LoVo (cell line): ENCODE data around the gene SULT1A2.
"Not testable (repeated sequence)": the region's sequence is repeated elsewhere in the genome, so short reads cannot be mapped to it uniquely, and the experiment has no call there.

Source experiments
- DNase-seq: peaks from one replicate; pipeline ENCODE4 v3.0.0-alpha.2; 2016; ENCODE audit warnings: low spot score

SULT1A2 gene

DNA sequence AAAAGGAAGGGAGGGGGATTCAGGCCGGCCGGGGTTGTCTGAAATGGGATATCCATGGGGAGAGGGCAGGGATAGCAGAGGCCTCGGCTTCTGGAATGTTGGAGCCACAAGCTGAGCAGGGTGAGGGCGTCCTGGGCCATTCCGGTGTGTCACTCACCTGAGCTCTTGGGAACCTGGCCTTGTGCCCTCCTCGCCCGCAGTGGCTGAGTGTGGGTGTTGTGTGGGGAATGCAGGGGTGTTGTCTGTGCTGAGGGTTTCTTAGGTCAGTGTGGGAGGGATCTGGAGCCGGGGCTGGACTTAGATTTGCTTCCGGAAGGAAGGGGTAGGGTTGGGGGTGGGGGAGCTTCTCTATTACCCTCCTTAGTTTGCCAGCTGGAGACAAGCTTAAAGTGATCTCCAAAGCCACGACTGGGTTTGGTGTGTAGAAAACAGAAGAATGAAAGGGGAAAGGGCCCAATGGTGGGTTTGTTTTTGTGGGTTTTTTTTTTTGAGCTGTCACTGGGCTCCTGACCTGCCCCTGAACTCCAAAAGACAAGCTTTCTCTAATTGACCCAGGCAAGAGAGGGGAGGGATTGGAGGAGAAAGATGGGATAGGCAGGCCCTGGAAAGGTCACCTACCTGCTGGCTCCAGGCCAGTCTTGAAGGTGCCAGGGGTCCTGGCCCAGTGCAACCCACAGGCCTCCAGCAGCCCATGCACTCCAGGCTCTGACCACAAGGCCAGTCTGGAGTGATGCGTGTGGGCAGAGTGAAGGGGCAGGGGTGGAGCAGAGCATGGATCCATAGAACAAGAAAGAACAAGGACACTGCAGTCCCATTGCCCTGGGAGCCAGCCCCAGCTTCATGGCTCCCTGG, at the start of gene SULT1A2:
Gene SULT1A2, minus strand, starts transcription at position 211 of the 852 bp plus-strand sequence. CDS start 1,120 bp downstream, outside the sequence.
- DNase-seq = peak; percentile 16

DNA sequence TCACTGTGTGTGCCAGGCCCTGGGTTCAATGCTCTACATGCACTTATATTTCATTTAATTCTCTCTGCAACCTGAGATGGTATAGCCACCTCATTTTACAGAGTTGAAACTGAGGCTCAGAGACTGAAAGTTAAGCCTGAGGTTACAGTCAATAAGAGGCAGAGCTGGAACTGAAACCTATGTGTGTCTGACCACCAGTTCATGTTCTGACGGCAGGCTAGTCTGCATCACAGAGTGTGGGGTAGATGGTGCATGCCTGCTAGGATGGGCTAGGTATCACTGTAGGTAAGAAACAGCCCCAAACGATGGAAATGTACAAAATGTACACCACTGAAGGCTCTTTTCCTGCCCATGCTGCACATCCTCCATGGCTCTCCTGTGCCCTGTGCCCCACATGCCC, 43.1 kb upstream of the SULT1A2 start:
- DNase-seq = not testable (repeated sequence)

DNA sequence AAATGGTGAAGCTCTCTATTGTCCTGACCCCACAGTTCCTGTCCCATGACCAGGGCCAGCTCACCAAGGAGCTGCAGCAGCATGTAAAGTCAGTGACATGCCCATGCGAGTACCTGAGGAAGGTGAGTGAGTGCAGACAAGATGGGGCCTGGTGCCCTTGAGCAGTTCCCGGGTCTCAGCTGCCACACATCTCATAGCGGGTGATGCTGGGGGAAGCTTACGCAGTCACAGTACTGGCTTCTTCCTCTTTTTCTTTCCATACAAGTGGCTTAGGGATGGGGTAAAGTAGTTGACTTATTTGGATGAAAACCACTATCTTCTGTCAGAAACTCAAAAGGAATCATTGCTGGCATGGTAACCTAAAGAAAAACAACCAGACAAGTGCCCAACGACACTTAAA, 41.5 kb upstream of the SULT1A2 start:
- not testable (repeated sequence) for DNase-seq

DNA sequence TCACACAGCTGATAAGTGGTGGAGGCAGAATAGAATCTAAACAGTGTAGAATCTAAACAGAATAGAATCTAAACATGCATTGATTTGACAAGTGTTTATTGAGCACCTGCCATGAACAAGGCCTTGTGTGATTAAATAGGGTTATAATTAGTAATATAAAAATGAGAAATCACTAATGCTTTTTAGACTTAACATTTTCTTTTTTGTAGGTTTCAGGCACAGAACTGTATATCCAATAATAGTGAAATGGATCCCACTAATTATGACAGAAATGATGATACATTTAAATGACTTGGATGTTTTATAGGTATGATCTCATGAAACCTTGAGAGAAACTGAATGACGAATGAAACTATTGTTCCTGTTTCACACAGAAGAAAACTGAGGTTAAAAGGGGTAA, 40.9 kb upstream of the SULT1A2 start, which contains the start of gene NPIPB8:
Gene NPIPB8, plus strand, starts transcription at position 301 of the 400 bp plus-strand sequence. CDS start 296 bp downstream, outside the sequence.
- not testable (repeated sequence) for DNase-seq

DNA sequence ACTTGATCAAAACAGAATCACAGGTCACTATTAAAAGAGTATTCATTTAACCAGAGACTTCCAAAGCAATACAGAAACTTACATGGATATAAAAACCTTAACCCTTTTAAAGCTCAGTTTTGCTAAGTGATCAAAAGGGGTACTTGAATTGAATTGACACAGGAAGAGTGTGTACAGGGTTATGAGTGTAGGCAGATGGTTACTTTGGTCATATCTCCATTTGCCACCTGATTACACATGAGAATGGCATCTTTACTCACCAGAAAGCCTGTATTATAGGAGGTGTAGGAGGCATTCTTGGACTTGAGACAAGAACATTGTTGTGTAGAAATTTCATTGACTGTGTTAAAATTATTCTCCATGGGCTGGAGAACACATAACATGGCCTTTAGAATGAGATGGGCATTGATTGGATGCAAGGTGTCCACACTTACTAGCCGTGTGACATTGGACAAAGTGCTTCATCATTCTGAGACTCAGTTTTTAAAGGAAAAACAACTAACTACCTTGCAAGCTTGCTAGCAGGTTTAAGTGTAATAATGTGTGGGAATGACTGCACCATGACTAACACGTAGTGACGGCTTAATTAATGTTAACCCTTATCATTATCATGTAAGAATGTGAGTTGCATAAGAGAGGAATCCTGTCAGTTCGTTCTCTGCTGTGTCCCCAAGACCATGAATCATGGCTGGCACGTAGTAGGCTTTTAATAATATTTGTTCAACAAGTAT, 39.4 kb upstream of the SULT1A2 start:
- peak; percentile 7 for DNase-seq

DNA sequence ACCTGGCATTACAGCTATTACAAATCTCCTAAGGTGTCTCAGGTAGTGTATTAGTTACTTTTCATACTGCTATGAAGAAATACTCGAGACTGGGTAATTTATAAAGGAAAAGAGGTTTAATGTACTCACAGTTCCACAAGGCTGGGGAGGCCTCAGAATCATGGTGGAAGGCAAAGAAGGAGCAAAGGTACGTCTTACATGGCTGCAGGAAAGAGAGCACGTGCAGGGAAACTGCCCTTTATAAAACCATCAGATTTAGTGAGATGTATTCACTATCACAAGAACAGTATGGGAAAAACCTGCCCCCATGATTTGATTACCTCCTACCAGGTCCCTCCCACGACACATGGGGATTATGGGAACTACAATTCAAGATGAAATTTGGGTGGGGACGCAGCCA, 34.1 kb upstream of the SULT1A2 start:
- not testable (repeated sequence) for DNase-seq

DNA sequence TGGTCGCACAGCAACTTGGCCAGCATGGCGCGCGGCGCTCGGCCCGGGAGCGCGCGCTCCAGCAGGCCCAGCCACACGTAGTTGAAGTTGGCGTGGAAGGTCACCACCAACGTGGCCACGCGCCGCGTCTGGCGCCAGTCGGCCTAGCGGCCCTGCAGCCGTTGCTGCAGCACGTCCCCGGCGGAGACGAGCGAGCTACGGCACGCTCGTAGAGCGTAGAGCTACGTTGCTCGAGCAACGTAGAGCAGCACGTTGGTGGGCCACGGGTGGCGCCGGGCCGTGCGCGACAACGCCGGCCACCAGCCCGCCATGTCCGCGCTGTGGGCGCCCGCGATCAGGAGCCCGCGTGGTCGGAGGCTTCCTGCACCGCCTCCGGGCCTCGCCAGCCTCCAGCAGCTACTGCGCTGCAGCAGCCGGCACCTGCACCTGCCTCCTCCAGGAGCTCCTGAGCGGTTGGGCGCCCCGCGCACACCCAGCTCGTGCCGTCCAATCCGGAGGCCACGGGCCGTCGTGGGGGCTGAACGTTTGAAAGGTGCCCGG, 26.4 kb upstream of the SULT1A2 start:
- peak; percentile 73 for DNase-seq

DNA sequence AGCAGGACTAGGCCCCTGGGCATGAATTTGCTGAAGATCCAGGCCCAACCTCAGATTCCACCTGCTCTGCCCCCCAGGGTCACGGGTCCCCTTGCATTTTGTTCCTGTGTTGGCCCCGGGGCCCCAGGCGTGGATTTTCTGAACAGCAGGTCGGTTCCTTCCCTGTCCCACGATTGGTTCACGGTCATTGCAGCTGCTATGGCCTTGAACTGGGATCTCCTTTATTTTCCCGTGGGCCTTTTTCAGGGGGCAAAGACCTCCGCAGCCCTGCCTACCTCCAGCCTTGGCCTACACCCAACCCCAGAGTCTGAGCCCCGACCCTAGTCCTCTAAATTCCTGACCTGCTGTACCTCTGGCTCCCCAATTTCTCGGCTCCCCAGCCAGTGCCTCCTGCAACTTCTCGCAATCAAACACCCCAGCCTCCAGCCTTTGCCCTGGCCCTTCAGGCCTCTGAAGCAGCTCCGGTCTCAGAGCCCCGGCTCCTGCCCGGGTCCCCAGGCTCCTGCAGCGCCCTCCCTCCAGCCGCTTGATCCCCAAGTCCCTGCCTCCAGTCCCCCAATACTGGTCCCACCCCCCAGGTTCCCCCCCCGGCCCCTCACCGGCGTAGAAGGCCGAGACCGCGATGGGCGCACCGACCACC, 25.8 kb upstream of the SULT1A2 start:
- not testable (repeated sequence) for DNase-seq

DNA sequence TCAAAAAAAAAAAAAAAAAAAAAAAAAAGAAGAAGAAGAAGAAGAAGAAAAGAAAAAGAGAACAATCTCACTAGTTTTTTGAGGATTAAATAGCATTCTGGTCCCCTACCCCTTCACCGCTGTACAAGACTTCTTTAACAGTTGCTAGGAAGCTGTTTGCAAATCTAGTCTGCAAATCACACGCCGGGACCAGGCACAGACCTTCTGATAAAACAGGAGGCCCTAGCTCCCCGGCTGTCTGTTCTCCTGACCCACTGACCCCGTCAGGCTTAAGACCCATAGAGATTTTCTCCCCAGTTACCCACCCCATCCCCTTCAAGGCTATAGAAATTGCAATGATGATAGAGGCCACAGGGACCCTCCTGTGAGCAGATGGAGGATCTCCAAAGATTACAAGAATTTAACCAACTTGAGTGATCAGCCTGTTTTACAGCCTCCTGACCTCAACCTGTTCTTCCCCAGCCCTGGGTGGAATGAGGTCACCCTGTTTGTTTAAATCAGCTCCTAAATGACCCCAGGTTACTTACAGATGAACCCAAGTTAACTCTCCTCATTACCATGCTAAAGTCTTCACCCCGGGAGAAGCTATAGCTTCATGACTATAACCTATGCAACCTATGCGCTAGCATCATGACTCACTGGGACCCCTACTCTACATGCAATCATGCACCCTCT, 24.8 kb upstream of the SULT1A2 start:
- DNase-seq = no peak

DNA sequence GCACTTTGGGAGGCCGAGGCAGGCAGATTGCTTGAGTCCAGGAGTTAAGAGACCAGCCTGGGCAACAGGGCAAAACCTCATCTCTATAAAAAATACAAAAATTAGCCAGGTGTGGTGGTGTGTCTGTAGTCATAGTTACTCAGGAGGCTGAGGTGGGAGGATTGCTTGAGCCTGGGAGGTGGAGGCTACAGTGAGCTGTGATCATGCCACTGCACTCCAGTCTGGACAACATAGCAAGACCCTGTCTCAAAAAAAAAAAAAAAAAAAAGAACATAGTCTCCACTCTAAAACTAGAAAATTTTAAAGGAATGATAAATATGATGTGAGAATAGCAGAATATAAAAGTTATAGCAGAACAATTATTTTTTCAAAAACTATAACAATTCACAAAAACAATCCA, 23.5 kb upstream of the SULT1A2 start:
- DNase-seq = not testable (repeated sequence)

DNA sequence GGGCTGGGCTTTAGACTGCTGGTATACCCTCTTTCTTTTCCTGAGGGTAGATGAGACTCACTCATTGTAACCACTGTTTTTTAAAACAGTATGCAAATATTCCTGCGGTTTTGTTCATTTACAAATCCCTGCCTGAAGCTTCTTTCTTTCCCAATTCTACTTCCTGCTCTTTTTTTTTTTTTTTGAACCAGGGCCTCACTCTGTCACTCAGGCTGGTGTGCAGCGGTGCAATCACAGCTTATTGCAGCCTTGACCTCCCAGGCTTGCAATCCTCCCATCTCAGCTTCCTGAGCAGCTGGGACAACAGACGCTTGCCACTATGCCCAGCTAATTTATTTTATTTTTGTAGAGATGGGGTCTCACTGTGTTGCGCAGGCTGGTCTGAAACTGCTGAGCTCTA, 21.0 kb upstream of the SULT1A2 start:
- no peak for DNase-seq

DNA sequence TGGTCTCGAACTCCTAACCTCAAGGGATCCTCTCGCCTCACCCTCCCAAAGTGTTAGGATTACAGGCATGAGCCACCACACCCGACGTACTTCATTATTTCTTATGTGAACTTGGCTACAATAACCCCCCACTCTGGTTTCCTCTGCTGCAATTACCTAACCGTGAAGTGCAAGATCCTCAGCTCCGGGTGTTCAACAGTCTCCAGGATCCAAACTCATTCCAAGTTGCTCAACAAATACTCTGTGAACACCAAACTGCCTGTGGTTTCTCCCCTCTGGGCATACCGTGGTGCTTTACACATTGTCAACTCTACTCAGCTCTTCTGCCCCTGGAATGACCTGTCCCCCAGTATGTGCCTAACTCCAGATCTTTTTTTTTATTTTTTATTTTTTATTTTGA, 19.8 kb upstream of the SULT1A2 start:
- DNase-seq = no peak

DNA sequence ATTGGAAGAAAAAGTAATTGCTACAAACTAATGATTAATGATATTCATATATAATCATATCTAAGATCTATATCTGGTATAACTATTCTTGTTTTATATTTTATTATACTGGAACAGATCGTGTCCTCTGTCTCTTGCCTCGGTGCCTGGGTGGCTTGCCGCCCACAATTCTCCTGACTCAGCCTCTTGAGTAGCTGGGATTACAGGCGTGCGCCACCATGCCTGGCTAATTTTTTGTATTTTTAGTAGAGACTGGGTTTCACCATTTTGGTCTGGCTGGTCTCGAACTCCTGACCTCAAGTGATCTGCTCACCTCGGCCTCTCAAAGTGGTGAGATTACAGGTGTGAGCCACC, 19.4 kb upstream of the SULT1A2 start:
- DNase-seq = not testable (repeated sequence)

DNA sequence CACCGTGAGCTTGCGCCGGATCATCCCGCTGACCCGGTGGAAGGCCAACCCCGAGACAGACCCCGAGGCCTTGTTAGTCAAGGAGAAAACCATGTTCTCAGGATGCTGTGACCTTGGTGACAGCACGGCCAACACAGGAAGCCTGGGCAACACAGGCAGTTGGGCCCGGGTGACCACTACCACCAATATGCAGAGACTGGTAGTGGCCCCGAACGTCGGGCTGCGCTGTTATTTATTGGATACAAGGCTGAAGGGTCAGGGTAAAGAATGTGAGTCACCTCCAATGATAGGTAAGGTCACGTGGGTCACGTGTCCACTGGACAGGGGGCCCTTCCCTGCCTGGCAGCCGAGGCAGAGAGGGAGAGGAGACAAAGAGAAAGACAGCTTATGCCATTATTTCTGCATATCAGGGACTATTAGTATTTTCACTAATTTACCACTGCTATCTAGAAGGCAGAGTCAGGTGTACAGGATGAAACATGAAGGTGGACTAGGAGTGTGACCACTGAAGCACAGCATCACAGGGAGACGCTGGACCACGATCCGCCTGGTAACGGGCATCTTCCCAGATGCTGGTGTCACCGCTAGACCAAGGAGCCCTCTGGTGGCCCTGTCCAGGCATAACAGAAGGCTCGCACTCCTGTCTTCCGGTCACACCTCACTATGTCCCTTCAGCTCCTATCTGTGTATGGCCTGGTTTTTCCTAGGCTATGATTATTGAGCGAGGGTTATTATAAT, 18.8 kb upstream of the SULT1A2 start:
- DNase-seq = not testable (repeated sequence)

DNA sequence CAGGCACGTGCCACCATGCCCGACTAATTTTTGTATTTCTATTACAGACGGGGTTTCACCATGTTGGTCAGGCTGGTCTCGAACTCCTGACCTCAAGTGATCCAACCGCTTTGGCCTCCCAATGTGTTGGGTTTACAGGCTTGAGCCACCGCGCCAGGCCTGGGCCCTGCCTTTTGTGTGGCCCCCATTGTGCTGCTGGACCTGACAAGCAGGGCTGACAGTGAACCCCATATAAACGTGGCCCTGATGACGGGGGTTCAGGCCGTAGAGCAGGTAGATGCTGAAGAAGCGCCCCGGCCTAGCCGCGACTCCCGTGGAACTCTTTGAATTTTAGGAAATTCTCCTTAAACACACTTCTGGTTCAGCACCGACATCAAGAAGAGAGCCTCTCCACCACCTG, 17.7 kb upstream of the SULT1A2 start:
- not testable (repeated sequence) for DNase-seq

DNA sequence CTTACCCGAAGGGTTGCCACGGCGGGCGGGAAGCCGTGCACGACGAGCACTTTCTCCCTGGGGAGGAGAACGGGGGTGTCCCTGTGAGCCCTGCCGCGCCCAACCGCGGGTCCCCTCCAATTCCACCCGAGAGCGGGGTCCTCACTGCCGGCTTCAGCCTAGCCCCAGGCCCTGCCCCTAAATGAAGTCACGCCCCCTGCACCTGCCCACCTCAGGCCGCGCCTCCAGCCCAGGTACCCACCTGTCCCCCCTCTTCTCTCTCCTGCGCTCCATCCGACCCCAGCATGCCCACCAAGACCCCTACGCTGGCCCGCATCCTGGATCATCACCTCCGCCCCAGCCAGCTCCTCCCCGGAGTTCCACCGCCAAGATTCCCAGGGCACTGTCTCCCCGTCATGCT, 17.1 kb upstream of the SULT1A2 start:
- not testable (repeated sequence) for DNase-seq

DNA sequence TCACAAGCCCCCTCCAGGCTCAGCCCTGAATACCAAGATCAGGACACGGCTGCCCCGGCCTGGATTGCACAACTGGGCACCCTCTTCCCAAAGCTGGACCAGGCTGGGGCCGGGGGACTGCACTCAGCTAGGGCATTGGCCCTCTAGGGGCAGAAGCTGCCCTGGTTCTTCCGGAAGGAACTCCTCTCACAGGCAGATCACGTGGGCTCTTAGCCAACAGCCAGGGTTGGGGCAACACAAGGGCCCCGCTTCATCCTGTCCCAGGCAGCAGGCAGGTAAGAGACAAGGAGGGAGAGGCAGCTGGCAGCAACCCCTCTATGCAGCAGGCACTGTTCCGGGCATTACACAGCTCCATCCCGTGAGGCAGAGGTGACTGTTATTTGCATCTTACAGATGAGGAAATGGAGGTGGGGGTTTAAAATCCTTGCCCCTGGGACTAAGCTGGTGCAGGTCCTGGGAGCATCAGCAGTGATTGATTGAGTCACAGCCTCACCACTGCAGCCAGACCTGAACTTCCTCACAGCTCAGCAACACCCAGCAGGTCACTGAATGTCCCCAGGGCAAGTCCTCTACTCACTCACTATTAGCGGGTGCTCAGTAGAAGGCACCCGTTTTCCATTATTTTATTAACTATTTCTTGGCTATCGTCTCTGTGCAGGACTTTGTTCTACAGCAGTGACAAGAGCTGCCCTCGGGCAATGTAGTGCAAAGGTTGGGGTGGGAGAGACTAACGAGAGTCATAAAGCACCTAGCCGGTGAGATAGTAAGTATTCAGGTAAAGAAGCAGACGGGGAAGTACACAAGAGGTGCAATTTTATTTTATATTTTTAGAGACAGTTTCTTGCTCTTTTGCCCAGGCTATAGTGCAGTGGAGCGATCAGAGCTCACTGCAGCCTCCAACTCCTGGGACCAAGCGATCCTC, 15.8 kb upstream of the SULT1A2 start:
- not testable (repeated sequence) for DNase-seq

DNA sequence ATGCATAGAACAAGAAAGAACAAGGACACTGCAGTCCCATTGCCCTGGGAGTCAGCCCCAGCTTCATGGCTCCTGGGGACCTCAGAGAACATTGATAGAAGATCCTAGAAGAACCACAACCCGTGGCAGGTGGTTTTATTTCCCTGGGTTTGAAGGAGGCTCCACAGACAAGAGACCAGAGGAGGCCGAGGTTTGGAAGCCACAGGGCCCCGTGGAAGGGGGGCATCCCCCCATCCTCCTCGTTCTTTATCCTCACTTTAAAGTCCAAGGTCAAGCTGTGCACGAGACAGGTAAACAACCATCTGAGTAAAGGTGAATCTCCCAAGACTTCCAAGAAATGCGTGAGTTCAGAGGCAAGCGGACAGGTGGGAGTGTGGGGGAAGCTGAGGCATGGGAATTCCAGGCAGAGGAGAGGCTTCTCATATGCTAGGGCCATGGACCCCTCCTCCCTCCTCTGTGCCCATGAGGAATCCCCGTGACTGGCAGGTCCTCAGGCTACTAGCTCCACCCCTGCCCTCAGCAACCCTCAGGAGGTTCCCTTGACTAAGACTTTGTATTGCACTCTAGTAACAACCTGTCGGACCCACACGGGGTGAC, 13.8 kb upstream of the SULT1A2 start:
- no peak for DNase-seq
